ENCODE data around the gene MICAL2.

The MICAL2 gene

DNA sequence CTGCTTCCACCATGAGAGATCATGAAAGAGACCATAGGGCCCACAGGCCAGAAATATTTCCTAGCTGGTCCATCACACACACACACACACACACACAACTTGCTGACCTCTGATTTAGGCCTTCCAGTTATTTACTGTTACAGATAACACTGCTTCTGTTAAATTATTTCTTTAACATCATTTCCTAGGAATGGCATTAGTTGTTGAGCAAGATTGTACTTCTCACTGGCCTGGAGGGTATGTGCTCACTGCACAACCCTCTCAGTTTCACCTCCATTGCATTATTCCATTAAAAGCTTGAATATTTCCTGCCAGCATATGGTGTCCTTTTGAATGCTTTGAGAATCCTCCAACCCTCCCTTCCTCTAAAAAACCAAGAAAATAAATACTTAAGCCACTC, 104.4 kb downstream of the MICAL2 start:
- no peak for TF ChIP-seq TEAD4 (IDR thresholded peaks at IDR 0.05)
- TF ChIP-seq CEBPB (IDR thresholded peaks at IDR 0.05): no peak
- TF ChIP-seq NFIC (IDR thresholded peaks at IDR 0.05): no peak
- TF ChIP-seq EP300 (IDR thresholded peaks at IDR 0.05; ENCODE audit: borderline replicate concordance): no peak
- no peak for TF ChIP-seq ZBTB7A (IDR thresholded peaks at IDR 0.05; ENCODE audit: low read depth)
- TF ChIP-seq RAD21 (IDR thresholded peaks at IDR 0.05; ENCODE audit: low read depth): no peak
- no peak for TF ChIP-seq EGR1 (IDR thresholded peaks at IDR 0.05)
- no peak for TF ChIP-seq YY1 (IDR thresholded peaks at IDR 0.05; ENCODE audit: low read depth)
- no peak for TF ChIP-seq TCF12 (IDR thresholded peaks at IDR 0.05; ENCODE audit: low read depth)
- no peak for TF ChIP-seq TAF1 (IDR thresholded peaks at IDR 0.05; ENCODE audit: low read depth)
- TF ChIP-seq FOXM1 (IDR thresholded peaks at IDR 0.05; ENCODE audit: borderline replicate concordance, low read depth): no peak
- no peak for TF ChIP-seq USF1 (IDR thresholded peaks at IDR 0.05)
- TF ChIP-seq MAX (IDR thresholded peaks at IDR 0.05): no peak
- no peak for TF ChIP-seq CREB1 (IDR thresholded peaks at IDR 0.05; ENCODE audit: low read depth)
- TF ChIP-seq, protein P1, sequence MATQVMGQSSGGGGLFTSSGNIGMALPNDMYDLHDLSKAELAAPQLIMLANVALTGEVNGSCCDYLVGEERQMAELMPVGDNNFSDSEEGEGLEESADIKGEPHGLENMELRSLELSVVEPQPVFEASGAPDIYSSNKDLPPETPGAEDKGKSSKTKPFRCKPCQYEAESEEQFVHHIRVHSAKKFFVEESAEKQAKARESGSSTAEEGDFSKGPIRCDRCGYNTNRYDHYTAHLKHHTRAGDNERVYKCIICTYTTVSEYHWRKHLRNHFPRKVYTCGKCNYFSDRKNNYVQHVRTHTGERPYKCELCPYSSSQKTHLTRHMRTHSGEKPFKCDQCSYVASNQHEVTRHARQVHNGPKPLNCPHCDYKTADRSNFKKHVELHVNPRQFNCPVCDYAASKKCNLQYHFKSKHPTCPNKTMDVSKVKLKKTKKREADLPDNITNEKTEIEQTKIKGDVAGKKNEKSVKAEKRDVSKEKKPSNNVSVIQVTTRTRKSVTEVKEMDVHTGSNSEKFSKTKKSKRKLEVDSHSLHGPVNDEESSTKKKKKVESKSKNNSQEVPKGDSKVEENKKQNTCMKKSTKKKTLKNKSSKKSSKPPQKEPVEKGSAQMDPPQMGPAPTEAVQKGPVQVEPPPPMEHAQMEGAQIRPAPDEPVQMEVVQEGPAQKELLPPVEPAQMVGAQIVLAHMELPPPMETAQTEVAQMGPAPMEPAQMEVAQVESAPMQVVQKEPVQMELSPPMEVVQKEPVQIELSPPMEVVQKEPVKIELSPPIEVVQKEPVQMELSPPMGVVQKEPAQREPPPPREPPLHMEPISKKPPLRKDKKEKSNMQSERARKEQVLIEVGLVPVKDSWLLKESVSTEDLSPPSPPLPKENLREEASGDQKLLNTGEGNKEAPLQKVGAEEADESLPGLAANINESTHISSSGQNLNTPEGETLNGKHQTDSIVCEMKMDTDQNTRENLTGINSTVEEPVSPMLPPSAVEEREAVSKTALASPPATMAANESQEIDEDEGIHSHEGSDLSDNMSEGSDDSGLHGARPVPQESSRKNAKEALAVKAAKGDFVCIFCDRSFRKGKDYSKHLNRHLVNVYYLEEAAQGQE (IDR thresholded peaks at IDR 0.05; ENCODE audit: low read depth): no peak

GRCh38 chr11:12215181-12215593, 104.8 kb downstream of the MICAL2 start:
- TF ChIP-seq MAX (IDR thresholded peaks at IDR 0.05) (no peak), EP300 (IDR thresholded peaks at IDR 0.05; ENCODE audit: borderline replicate concordance) (no peak), ZBTB7A (IDR thresholded peaks at IDR 0.05; ENCODE audit: low read depth) (no peak), TEAD4 (IDR thresholded peaks at IDR 0.05) (no peak), RAD21 (IDR thresholded peaks at IDR 0.05; ENCODE audit: low read depth) (no peak), EGR1 (IDR thresholded peaks at IDR 0.05) (no peak), TCF12 (IDR thresholded peaks at IDR 0.05; ENCODE audit: low read depth) (no peak), USF1 (IDR thresholded peaks at IDR 0.05) (no peak), YY1 (IDR thresholded peaks at IDR 0.05; ENCODE audit: low read depth) (no peak), NFIC (IDR thresholded peaks at IDR 0.05) (no peak), CEBPB (IDR thresholded peaks at IDR 0.05) (no peak), TAF1 (IDR thresholded peaks at IDR 0.05; ENCODE audit: low read depth) (no peak), CREB1 (IDR thresholded peaks at IDR 0.05; ENCODE audit: low read depth) (no peak), FOXM1 (IDR thresholded peaks at IDR 0.05; ENCODE audit: borderline replicate concordance, low read depth) (no peak)
- TF ChIP-seq, protein P1 (IDR thresholded peaks at IDR 0.05; ENCODE audit: low read depth): no peak

DNA sequence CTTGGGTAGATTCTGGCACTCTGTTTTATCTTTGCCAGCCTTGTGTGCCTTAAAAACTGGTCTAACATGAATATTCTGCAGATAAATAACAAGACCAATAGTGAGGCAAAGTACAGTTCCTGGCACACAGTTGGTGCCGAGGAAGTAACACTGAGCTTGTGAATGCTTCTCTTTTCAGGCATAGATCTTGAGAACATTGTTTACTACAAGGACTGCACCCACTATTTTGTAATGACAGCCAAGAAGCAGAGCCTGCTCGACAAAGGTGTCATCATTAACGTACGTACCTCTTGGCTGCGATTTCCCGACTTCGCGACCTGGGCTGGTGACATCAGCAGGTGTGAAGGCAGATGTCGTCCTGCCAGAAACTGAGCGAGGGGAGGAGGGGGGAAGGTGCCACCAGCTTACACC, 105.7 kb downstream of the MICAL2 start:
- TF ChIP-seq ZBTB7A (IDR thresholded peaks at IDR 0.05; ENCODE audit: low read depth) (no peak), RAD21 (IDR thresholded peaks at IDR 0.05; ENCODE audit: low read depth) (no peak), FOXM1 (IDR thresholded peaks at IDR 0.05; ENCODE audit: borderline replicate concordance, low read depth) (no peak), YY1 (IDR thresholded peaks at IDR 0.05; ENCODE audit: low read depth) (no peak), CEBPB (IDR thresholded peaks at IDR 0.05) (no peak), TEAD4 (IDR thresholded peaks at IDR 0.05) (no peak), USF1 (IDR thresholded peaks at IDR 0.05) (no peak), EGR1 (IDR thresholded peaks at IDR 0.05) (no peak), EP300 (IDR thresholded peaks at IDR 0.05; ENCODE audit: borderline replicate concordance) (no peak), NFIC (IDR thresholded peaks at IDR 0.05) (no peak), TAF1 (IDR thresholded peaks at IDR 0.05; ENCODE audit: low read depth) (no peak), CREB1 (IDR thresholded peaks at IDR 0.05; ENCODE audit: low read depth) (no peak)
- TF ChIP-seq, protein P1 (IDR thresholded peaks at IDR 0.05; ENCODE audit: low read depth): no peak

Data from Ishikawa (cell line).